MCF 10A (cell line): ENCODE data around the gene GLOD4. TPM values are rescaled to one million over a fixed set of nuclear protein-coding genes. Genes with fewer than 3 reads are reported as not detected.
"Not testable (repeated sequence)": the region's sequence is repeated elsewhere in the genome, so short reads cannot be mapped to it uniquely, and the experiment has no call there.

Experiments
- Bru-seq: library from RNA; stranded (reverse); fragments of 400-500 nt; gene quantifications from one replicate; lab custom pipeline; 2021; lab: Mats Ljungman, UMichigan
- BruChase-seq, 2 experiments: library from RNA; stranded (reverse); fragments of 400-500 nt; gene quantifications; one replicate each; lab custom pipeline; 2021; lab: Mats Ljungman, UMichigan
- BruUV-seq: library from RNA; stranded (reverse); fragments of 400-500 nt; replicated peaks from 2 replicates; lab custom pipeline; 2021; lab: Mats Ljungman, UMichigan
- CTCF ChIA-PET: fragments of 300-600 bp; sonication (Branson Sonifier 250); formaldehyde crosslinking; extraction: SDS; loops from one replicate; lab custom pipeline; 2021; ENCODE audit warnings: antibody characterized with exemption, inconsistent platforms; lab: Yijun Ruan, JAX
- POLR2A ChIA-PET: fragments of 300-600, 350-650 bp; sonication (Branson Sonifier 250); formaldehyde crosslinking; extraction: SDS; loops from one replicate; lab custom pipeline; 2020; ENCODE audit warnings: antibody characterized with exemption, inconsistent platforms; lab: Yijun Ruan, JAX
- DNase-seq: peaks from one replicate; pipeline ENCODE4 v3.0.0-alpha.2; 2018; ENCODE audit not compliant: unreplicated experiment
- H3K27ac Mint-ChIP-seq: one replicate; pipeline ENCODE4 v1.8.0; 2022; ENCODE audit warnings: mild to moderate bottlenecking, low read depth, mixed read lengths; ENCODE audit not compliant: unreplicated experiment
- H3K27me3 Mint-ChIP-seq: one replicate; pipeline ENCODE4 v1.8.0; 2022; ENCODE audit warnings: mixed read lengths; ENCODE audit not compliant: insufficient read depth, unreplicated experiment
- H3K36me3 Mint-ChIP-seq: one replicate; pipeline ENCODE4 v1.8.0; 2022; ENCODE audit warnings: mild to moderate bottlenecking, moderate library complexity, mixed read lengths; ENCODE audit not compliant: insufficient read depth, unreplicated experiment
- H3K4me1 Mint-ChIP-seq: one replicate; pipeline ENCODE4 v1.8.0; 2022; ENCODE audit warnings: mixed read lengths; ENCODE audit not compliant: insufficient read depth, unreplicated experiment
- H3K4me3 Mint-ChIP-seq: one replicate; pipeline ENCODE4 v1.8.0; 2022; ENCODE audit warnings: mild to moderate bottlenecking, moderate library complexity, mixed read lengths; ENCODE audit not compliant: unreplicated experiment
- H3K9me3 Mint-ChIP-seq: one replicate; pipeline ENCODE4 v1.8.0; 2022; ENCODE audit warnings: mixed read lengths; ENCODE audit not compliant: unreplicated experiment
- CTCF ChIP-seq: fragments of 200-600 bp; IDR thresholded peaks from one replicate; pipeline ENCODE4 v1.8.0; 2022; ENCODE audit warnings: antibody characterized with exemption, mild to moderate bottlenecking; ENCODE audit not compliant: unreplicated experiment
- intact Hi-C: fragments of 100-400 bp; cut with micrococcal nuclease; formaldehyde crosslinking; loops from 2 replicates; pipeline ENCODE4 v1.14.1; 2022
- long read RNA-seq: library from polyadenylated mRNA; stranded (forward); transcript quantifications from one replicate; pipeline ENCODE4 v2.0.0, GENCODE V29; 2022
- total RNA-seq: library from RNA; stranded (reverse); gene quantifications from 2 replicates; pipeline ENCODE4 v1.2.3, GENCODE V29; 2022

The GLOD4 gene
- total RNA-seq (59.0 and 62.6 TPM in 2 replicates), Bru-seq, nascent RNA (percentile 73 among the genes with signal in this experiment), BruChase-seq, experiment 1, labeled RNA remaining after a 6-hour chase (percentile 89 among the genes with signal in this experiment), BruChase-seq, experiment 2, labeled RNA remaining after a 2-hour chase (percentile 85 among the genes with signal in this experiment)
- long read RNA-seq, transcript GLOD4-202 (9 exons, 2,059 nt), result major isoform, 145 of 166 reads
- long read RNA-seq, partial matches to known transcripts, result 4 of 166 reads
- long read RNA-seq, other reads (novel, unspliced or antisense), result 16 of 166 reads

DNA sequence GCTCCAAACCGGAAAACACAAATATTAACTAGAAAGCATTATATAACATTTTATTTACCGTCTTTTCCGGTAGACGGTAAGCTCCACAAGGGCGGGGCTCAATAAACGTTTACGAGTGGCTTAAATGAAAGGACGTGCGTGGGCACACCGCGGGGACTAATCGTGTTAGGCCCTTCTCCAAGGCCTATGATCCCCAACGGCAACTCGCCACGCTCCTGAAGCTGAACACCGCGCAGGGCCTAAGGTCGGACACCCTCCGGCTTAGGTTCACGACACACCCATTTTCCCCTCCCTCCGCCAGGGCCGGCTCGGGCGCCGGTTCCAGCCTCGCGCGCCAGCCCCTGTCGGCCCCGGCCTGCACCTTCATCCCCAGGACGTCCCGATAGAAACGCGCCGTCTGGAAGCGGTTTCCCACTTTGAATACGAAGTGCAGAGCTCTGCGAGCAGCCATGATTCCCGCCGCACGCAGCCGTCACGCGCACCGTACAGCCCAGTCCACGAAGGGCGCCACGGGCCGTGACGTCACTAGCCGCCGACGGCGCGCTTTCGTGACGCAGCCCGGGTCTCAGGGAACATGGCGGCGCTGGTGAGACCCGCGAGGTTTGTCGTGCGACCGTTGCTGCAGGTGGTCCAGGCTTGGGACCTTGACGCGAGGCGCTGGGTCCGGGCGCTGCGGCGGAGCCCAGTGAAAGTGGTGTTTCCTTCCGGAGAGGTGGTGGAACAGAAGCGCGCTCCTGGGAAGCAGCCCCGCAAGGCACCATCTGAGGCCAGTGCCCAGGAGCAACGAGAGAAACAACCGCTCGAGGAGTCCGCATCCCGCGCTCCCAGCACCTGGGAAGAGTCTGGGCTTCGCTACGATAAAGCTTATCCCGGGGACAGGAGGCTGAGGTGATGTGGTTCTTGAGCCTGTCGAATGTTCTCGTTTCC, at the start of gene GLOD4, which contains the start of gene MRM3:
TSS of gene GLOD4 (minus strand) at position 476 of the 927 bp plus-strand sequence. CDS start at position 451, 25 bp downstream.
TSS of gene MRM3 (plus strand) at position 549 of the 927 bp plus-strand sequence. CDS start at position 575, 26 bp downstream.
- CTCF ChIA-PET, result interaction anchor here (0.6 to 5.4 kb wide), 10 partner anchors 13 to 218 kb away, joined by 3 to 41 read pairs (median 3); partner anchors contain the start of genes NXN and TIMM22
- Mint-ChIP-seq H3K27me3 (no peaks in the 10 kb centered on the region), H3K4me1 (peaks cover 10% of the 10 kb centered on the region), H3K27ac (peak within 1 kb of the TSS; percentile 98), H3K9me3 (no peaks in the 10 kb centered on the region), H3K4me3 (peak within 1 kb of the TSS; percentile 99), H3K36me3 (peaks cover 59% of the 10 kb centered on the region)
- peak; percentile 77 for DNase-seq
- TSS peak; percentile 64 for BruUV-seq
- TF ChIP-seq CTCF, result no peak
- intact Hi-C loops, result loop anchor here (1.0 kb wide), 2 partner anchors 97 to 199 kb away; no protein-coding TSS in a partner anchor
- POLR2A ChIA-PET, result interaction anchor here (0.7 to 4.3 kb wide), 39 partner anchors 9 to 371 kb away, joined by 3 to 41 read pairs (median 4); partner anchors contain the start of genes GEMIN4, NXN, TIMM22 and VPS53

DNA sequence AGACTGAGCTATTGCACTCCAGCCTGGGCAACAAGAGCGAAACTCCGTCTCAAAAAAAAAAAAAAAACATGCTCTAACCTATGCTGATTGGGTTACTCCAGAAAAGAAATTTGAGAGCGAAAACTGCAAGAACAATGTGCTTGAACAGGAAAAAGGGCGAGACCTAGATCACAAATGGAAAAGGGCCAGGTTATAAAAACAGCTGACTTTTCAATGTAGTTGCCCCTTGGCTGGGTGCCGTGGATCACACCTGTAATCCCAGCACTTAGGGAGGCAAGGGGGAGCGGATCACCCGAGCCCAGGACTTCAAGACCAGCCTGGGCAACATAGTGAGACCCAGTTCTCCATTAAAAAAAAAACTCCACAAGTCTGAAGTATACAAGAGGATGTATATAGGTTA, 48.9 kb upstream of the GLOD4 start:
- no peak overlapping the region for H3K27ac Mint-ChIP-seq
- no peaks in the 10 kb centered on the region for H3K4me1 Mint-ChIP-seq
- intact Hi-C loops, result no loop called here
- peaks cover 4% of the 10 kb centered on the region for H3K36me3 Mint-ChIP-seq
- no peaks in the 10 kb centered on the region for H3K9me3 Mint-ChIP-seq
- no peak overlapping the region for H3K4me3 Mint-ChIP-seq
- no TSS peak for BruUV-seq
- no peak for DNase-seq
- TF ChIP-seq CTCF, result no peak
- H3K27me3 Mint-ChIP-seq, result no peaks in the 10 kb centered on the region
- CTCF ChIA-PET, result no interaction called here
- POLR2A ChIA-PET, result no interaction called here

- Mint-ChIP-seq H3K9me3 (no peaks in the 10 kb centered on the region), H3K27me3 (no peaks in the 10 kb centered on the region), H3K36me3 (peaks cover 4% of the 10 kb centered on the region), H3K4me3 (no peak overlapping the region), H3K4me1 (no peaks in the 10 kb centered on the region), H3K27ac (no peak overlapping the region)
- no peak for DNase-seq
- BruUV-seq, result no TSS peak
- no peak for TF ChIP-seq CTCF
- intact Hi-C loops, result no loop called here
- ChIA-PET POLR2A (no interaction called here), CTCF (no interaction called here)
Observed at GRCh38 chr17:830381-830780, 48.3 kb upstream of the GLOD4 start.

- H3K36me3 Mint-ChIP-seq, DNase-seq, H3K9me3 Mint-ChIP-seq, H3K4me3 Mint-ChIP-seq, CTCF ChIA-PET, H3K4me1 Mint-ChIP-seq, H3K27ac Mint-ChIP-seq, POLR2A ChIA-PET, H3K27me3 Mint-ChIP-seq, intact Hi-C loops, BruUV-seq: not testable (repeated sequence)
Observed at GRCh38 chr17:829614-830013, 47.5 kb upstream of the GLOD4 start.
